Measurements from ENCODE around the gene TBCK. TPM values are rescaled to one million over a fixed set of nuclear protein-coding genes. Genes with fewer than 3 reads are reported as not detected.
A peak's percentile ranks its signal among the peaks of the same experiment; 100 is the strongest.

Gene TBCK
- total and polyA plus RNA-seq, 9 of the 15 experiments (the other 6 are each of a cell fraction or from before 2014, with no cell fraction given), result 5.3 to 26.6 (median 16.2) TPM

DNA sequence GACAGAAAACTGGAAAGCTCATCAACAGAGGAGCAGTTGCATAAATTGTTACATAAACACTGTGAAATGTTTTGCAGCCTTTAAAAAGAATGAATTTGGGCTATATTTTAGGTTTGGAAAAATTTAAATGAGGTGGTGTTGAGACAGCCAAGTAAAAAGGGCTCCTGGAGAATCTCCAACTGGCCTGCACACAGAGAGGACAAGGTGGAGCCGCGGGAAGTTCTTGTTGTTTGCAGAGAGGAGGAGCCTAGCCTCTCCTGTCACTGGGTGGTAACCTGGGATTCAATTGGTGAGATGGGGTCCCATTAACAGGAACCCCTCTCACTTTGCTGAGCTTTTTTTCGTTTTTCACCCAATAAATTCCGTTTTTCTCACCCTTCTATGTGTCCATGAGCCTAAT is 39.2 kb upstream of the TBCK start (continued):
- TF ChIP-seq NR2C2 (CRISPR knock-in tag; IDR thresholded peaks at IDR 0.05), result no peak
- TF ChIP-seq NR2C2 (tag; IDR thresholded peaks at IDR 0.05), result no peak
- TF ChIP-seq, protein P1, sequence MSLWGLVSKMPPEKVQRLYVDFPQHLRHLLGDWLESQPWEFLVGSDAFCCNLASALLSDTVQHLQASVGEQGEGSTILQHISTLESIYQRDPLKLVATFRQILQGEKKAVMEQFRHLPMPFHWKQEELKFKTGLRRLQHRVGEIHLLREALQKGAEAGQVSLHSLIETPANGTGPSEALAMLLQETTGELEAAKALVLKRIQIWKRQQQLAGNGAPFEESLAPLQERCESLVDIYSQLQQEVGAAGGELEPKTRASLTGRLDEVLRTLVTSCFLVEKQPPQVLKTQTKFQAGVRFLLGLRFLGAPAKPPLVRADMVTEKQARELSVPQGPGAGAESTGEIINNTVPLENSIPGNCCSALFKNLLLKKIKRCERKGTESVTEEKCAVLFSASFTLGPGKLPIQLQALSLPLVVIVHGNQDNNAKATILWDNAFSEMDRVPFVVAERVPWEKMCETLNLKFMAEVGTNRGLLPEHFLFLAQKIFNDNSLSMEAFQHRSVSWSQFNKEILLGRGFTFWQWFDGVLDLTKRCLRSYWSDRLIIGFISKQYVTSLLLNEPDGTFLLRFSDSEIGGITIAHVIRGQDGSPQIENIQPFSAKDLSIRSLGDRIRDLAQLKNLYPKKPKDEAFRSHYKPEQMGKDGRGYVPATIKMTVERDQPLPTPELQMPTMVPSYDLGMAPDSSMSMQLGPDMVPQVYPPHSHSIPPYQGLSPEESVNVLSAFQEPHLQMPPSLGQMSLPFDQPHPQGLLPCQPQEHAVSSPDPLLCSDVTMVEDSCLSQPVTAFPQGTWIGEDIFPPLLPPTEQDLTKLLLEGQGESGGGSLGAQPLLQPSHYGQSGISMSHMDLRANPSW (CRISPR knock-in tag; IDR thresholded peaks at IDR 0.05), result no peak

DNA sequence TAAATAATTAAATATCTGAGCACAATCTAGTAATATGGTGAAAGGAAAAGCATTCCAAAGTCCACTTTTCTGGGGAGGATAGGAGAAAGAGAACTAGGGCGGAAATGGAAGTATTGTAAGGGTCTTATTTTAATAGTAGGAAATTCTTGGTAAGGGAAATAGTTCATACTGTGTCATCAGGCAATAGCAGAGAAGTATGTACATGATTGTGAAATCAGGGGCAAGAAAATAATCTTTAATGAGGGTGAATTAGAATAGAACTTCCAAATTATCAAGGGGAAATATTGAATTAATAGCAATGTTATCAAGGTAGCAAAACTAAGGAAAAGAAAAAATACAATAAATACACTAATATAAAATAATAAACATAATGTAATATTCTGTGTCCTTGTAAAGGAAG is 37.8 kb upstream of the TBCK start:
- H3K36me3 ChIP-seq (ENCODE audit: control insufficient read depth, insufficient read depth, low read length), result peaks cover 8% of the 10 kb centered on the region; the same call in 1 of the 3 replicates
- ChIA-PET POLR2A (no interaction called here), CTCF (ENCODE audit: low intra/inter-chr PET ratio) (no interaction called here)
- DNase-seq (ENCODE audit: extremely low read depth in 1 of 4, low spot score in 3 of 4) (no peak), FAIRE-seq (no peak), ATAC-seq (no peak)
- H3K4me2 ChIP-seq (ENCODE audit: insufficient read depth, low read length), result no peak overlapping the region
- no peaks in the 10 kb centered on the region for H3K9me1 ChIP-seq (ENCODE audit: control insufficient read depth, insufficient read depth, low read length)
- in situ Hi-C loops (cut with MboI), result no loop called here
- no peaks in the 10 kb centered on the region; a peak in 1 of 5 replicates for H3K4me1 ChIP-seq (replicated peaks in 1 of 2; ENCODE audit: control insufficient read depth in 2 of 2, insufficient read depth in 2 of 2, low read length in 2 of 2)
- no peak overlapping the region for H2AFZ ChIP-seq (ENCODE audit: low read depth, low read length)
- 88% methylated on average over 1 of the region's 1 CpG for WGBS (ENCODE audit: insufficient coverage, low coverage, missing lambda C conversion rate)
- no peaks in the 10 kb centered on the region for H3K9me3 ChIP-seq (replicated peaks; ENCODE audit: control insufficient read depth, insufficient read depth, low read depth, low read length)
- H3K27me3 ChIP-seq (ENCODE audit: control insufficient read depth in 2 of 2, insufficient read depth in 2 of 2, low read length in 2 of 2), result no peaks in the 10 kb centered on the region
- H3K79me2 ChIP-seq (ENCODE audit: control insufficient read depth, insufficient read depth, low read length), result no peaks in the 10 kb centered on the region
- intact Hi-C loops (cut with micrococcal nuclease), result no loop called here
- H3K9ac ChIP-seq (ENCODE audit: insufficient read depth in 1 of 2, low read depth in 2 of 2, low read length in 2 of 2), result no peak overlapping the region
- H3K4me3 ChIP-seq, result no peak overlapping the region
- TF ChIP-seq RBFOX2 (IDR thresholded peaks at IDR 0.05; ENCODE audit: low read depth, low read length) (no peak), MTA2 (IDR thresholded peaks at IDR 0.05; ENCODE audit: low read depth) (no peak), CEBPB (tag; IDR thresholded peaks at IDR 0.05) (0 out of 2 replicates have a peak, but pooled peaks have one; percentile 11)
- BruUV-seq (replicated peaks), result no TSS peak
- H4K20me1 ChIP-seq (replicated peaks; ENCODE audit: control insufficient read depth, insufficient read depth, low read length), result no peaks in the 10 kb centered on the region
- H3K27ac ChIP-seq (ENCODE audit: extremely low read depth, low read depth, low read length), result no peak overlapping the region

All from K562 (cell line).